Activated T-cell treated with anti-CD3 and anti-CD28 coated beads, Interleukin-2, amount 50 U/mL, for 24 hours (primary cell): ENCODE results near the gene GDF15.
"Not testable (repeated sequence)": the region's sequence is repeated elsewhere in the genome, so short reads cannot be mapped to it uniquely, and the experiment has no call there.

ENCODE experiments used
- DNase-seq: peaks from one replicate; pipeline ENCODE4 v3.0.0-alpha.2; 2020
- H3K27ac Mint-ChIP-seq: 2 replicates; pipeline ENCODE4 v1.8.0; 2020; ENCODE audit warnings: mild to moderate bottlenecking, mixed read lengths
- H3K27me3 Mint-ChIP-seq: 2 replicates; pipeline ENCODE4 v1.8.0; 2020; ENCODE audit warnings: mixed read lengths
- H3K36me3 Mint-ChIP-seq: 2 replicates; pipeline ENCODE4 v1.8.0; 2020; ENCODE audit warnings: low read depth, mixed read lengths
- H3K4me1 Mint-ChIP-seq: 2 replicates; pipeline ENCODE4 v1.8.0; 2020; ENCODE audit warnings: low read depth, mixed read lengths
- H3K4me3 Mint-ChIP-seq: 2 replicates; pipeline ENCODE4 v1.8.0; 2020; ENCODE audit warnings: mild to moderate bottlenecking, moderate library complexity, mixed read lengths
- H3K9me3 Mint-ChIP-seq: 2 replicates; pipeline ENCODE4 v1.8.0; 2020; ENCODE audit warnings: mixed read lengths

GDF15 gene

DNA sequence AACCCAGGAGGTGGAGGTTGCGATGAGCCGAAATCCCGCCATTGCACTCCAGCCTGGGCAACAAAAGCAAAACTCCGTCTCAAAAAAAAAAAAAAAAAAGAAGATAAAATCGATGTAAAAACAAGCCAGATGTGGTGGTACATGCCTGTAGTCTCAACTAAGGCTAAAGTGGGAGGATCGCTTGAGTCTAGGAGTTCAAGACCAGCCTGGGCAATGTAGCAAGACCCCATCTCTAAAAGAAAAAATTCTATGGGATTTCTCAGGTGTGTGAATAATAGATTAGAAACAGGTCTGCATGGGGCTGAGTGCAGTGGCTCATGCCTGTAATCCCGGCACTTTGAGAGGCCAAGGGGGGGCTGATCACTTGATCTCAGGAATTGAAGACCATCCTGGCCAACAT lies 34.4 kb upstream of the GDF15 start:
- H3K4me3 Mint-ChIP-seq = no peak overlapping the region
- no peaks in the 10 kb centered on the region for H3K9me3 Mint-ChIP-seq
- peaks cover 41% of the 10 kb centered on the region for H3K36me3 Mint-ChIP-seq

DNA sequence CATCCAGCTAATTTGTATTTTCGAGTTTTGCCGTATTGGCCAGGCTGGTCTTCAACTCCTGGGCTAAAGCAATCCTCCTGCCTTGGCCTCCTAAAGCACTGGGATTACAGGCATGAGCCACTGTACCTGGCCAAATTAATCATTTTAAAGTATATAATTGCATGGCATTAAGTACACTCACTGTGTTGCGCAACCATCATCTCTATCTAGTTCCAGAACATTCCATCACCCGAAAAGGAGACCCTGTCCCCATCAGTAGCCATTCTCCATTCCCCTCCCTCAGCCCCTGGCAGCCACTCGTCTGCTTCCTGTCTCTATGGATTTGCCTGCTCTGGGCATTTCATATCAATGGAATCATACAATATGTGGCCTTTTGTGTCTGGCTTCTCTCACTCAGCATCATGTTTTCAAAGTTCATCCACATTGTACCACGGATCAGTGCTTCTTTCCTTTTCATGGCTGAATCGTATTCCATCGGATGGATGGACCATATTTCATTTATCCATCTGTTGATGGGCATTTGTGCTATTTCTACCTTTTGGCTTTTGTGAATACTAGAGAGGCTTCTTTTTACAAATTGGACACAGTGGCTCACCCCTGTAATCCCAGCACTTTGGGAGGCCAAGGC lies 32.5 kb upstream of the GDF15 start:
- no peaks in the 10 kb centered on the region for H3K27me3 Mint-ChIP-seq
- H3K27ac Mint-ChIP-seq = no peak overlapping the region
- H3K36me3 Mint-ChIP-seq = peaks cover 50% of the 10 kb centered on the region
- no peaks in the 10 kb centered on the region for H3K9me3 Mint-ChIP-seq
- DNase-seq = no peak
- H3K4me3 Mint-ChIP-seq = no peak overlapping the region
- H3K4me1 Mint-ChIP-seq = peaks cover 5% of the 10 kb centered on the region

More for the DNA sequence above, 34.4 kb upstream of the GDF15 start:
- no peak for DNase-seq
- no peaks in the 10 kb centered on the region for H3K27me3 Mint-ChIP-seq
- H3K27ac Mint-ChIP-seq = no peak overlapping the region
- peaks cover 5% of the 10 kb centered on the region for H3K4me1 Mint-ChIP-seq

DNA sequence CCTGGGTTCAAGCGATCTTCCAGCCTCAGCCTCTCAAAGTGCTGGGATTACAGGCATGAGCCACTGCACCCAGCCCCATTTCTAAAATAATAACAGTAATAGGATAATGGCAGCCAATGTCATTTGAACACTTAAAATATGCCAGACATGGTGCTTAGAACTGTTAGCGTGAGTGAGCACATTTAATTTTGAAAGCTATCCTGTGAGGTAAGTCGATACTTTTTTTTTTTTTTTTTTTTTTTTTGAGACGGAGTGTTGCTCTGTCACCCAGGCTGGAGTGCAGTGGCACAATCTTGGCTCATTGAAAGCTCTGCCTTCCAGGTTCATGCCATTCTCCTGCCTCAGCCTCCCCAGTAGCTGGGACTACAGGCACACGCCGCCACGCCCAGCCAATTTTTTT lies 31.2 kb upstream of the GDF15 start:
- not testable (repeated sequence) for H3K4me3 Mint-ChIP-seq, DNase-seq, H3K27ac Mint-ChIP-seq, H3K4me1 Mint-ChIP-seq, H3K27me3 Mint-ChIP-seq, H3K9me3 Mint-ChIP-seq
- peaks cover 60% of the 10 kb centered on the region for H3K36me3 Mint-ChIP-seq

DNA sequence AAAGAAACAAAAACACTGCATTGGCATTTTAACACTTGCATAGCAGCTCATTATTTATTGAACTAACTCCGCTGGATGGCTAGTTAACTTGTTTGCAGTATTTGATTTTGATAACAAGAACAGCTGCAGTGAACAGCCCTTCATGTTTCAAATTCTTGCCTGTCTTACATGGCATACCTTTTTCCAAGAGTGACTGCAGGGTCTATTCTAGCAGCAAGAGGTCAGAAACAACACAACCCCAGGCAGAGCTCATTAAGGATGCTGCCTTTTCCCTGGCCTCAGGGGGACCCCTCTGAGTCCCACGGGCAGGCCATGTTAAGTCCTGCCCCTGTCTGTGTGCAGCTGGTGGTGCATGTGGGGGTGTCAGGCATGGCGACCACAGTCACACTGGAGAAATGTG lies 28.9 kb upstream of the GDF15 start:
- H3K4me3 Mint-ChIP-seq = no peak overlapping the region
- H3K4me1 Mint-ChIP-seq = no peaks in the 10 kb centered on the region
- no peak overlapping the region for H3K27ac Mint-ChIP-seq
- peaks cover 61% of the 10 kb centered on the region for H3K36me3 Mint-ChIP-seq
- no peak for DNase-seq
- H3K27me3 Mint-ChIP-seq = no peaks in the 10 kb centered on the region
- no peaks in the 10 kb centered on the region for H3K9me3 Mint-ChIP-seq

DNA sequence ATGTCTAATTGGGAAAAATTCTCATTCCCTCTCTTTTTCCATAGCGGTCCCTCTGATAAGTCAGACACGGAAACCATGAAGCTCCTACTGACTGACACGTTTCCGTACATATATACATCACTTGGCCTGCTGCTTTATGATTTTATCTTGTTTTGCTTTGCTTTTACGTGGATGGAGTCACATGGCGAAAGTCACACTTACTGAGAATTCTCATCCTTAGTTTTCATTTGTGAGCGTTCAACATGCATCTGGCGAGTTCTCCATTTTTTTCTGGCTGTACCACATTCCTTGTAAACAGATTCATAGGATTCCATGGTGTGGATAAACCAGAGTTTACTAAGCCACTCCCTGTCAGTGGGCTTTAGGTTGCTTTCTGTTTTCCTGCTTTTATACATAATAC lies 24.3 kb upstream of the GDF15 start:
- no peak for DNase-seq
- H3K36me3 Mint-ChIP-seq = peaks cover 73% of the 10 kb centered on the region

DNA sequence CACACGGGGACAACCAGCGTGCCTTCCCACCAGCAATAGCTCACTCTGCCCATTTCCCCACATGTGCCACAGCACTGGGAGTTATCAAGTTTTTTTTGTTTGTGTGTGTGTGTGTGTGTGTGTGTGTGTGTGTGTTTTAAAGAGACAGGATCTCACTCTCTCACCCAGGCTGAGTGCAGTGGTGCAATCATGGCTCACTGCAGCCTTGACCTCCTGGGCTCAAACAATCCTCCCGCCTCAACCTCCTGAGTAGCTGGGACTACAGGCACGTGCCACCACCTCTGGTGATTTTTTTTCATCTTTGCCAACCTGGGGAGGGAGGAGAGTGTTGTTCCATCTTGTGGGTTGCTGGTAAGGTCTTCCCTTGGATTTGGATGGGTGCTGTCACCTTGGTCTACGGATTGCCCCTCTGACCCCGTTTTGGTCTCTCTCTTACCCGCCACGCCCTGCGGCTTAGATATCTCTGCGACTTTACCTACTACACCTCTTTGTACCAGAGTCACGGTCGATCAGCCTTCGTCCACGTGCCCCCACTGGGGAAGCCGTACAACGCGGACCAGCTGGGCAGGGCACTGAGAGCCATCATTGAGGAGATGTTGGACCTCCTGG lies 22.9 kb upstream of the GDF15 start:
- Mint-ChIP-seq H3K27me3 (no peaks in the 10 kb centered on the region), H3K4me1 (peaks cover 2% of the 10 kb centered on the region), H3K4me3 (no peak overlapping the region), H3K36me3 (peaks cover 61% of the 10 kb centered on the region), H3K9me3 (no peaks in the 10 kb centered on the region), H3K27ac (no peak overlapping the region)
- DNase-seq = no peak

More for the DNA sequence above, 24.3 kb upstream of the GDF15 start:
- peaks cover 2% of the 10 kb centered on the region for H3K4me1 Mint-ChIP-seq
- no peaks in the 10 kb centered on the region for H3K9me3 Mint-ChIP-seq
- no peak overlapping the region for H3K27ac Mint-ChIP-seq
- H3K4me3 Mint-ChIP-seq = no peak overlapping the region
- H3K27me3 Mint-ChIP-seq = no peaks in the 10 kb centered on the region

DNA sequence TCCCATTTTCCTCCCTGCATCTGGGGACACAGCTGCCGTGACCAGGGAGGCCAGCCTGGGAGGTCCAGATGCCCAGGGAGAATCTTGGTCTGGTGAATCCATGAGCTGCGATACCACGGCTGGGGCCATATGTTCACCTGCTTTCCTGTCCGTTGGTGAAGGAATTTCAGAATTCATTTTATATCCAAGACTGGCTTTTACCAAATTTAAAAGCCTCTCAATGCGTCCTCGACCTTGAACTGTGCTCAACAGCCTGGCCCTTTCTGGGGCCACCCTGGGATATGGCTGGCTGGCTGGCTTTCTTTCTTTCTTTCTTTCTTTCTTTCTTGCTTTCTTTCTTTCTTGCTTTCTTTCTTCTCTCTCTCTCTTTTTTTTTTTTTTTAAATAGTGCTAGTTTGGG lies 22.2 kb upstream of the GDF15 start:
- peaks cover 2% of the 10 kb centered on the region for H3K4me1 Mint-ChIP-seq
- no peak overlapping the region for H3K4me3 Mint-ChIP-seq
- DNase-seq = no peak
- no peaks in the 10 kb centered on the region for H3K27me3 Mint-ChIP-seq
- peaks cover 53% of the 10 kb centered on the region for H3K36me3 Mint-ChIP-seq
- no peak overlapping the region for H3K27ac Mint-ChIP-seq
- H3K9me3 Mint-ChIP-seq = no peaks in the 10 kb centered on the region

DNA sequence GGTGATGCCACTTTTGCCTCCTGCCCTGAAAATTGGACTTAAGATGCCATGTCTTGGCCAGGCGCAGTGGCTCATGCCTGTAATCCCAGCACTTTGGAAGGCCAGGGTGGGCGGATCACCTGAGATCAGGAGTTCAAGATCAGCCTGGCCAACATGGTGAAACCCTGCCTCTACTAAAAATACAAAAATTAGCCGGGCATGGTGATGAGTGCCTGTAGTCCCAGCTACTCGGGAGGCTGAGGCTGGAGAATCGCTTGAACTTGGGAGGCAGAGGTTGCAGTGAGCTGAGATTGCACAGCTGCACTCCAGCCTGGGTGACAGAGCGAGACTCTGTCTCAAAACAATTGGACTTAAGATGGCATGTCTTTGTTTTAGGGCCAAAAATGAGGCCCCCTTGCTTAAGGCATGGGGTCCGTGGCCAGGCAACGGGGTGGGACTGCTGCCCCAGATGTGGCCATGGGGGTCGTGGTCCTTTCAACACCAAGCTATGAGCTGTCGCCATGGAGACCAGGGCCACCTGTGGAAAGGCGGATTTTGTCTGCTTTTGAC lies 21.6 kb upstream of the GDF15 start:
- not testable (repeated sequence) for H3K4me3 Mint-ChIP-seq, DNase-seq, H3K27ac Mint-ChIP-seq, H3K9me3 Mint-ChIP-seq, H3K27me3 Mint-ChIP-seq, H3K4me1 Mint-ChIP-seq
- peaks cover 47% of the 10 kb centered on the region for H3K36me3 Mint-ChIP-seq

DNA sequence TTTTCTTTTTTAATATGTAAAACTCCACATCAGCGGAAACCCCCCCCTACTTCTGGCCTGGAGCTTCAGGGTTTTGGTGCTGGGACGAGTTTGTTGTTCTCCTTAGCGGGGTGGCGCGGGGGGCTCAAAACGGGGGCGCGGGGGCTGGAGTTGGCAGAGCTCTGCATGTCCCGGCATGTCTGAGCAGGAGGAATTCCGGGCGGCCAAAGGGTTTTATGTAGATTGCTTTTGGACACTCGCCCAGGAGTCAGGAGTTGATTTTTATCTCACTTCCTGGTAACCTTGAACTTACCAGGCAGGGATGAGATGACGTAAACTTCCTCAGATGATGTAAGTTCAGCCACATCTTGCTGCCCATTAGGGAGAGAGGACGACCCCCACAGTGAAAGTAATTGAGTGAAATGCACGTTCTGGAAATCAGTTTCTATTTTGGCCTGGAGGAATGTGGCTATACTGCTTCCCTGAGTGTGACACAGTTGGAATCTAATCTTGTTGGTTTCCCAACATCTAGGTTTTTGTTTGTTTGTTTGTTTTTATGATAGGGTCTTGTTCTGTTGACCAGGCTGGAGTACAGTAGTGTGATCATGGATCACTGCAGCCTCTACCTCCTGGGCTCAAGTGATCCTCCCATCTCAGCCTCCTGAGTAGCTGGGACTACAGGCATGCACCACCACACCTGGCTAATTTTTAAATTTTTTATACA lies 21.0 kb upstream of the GDF15 start:
- Mint-ChIP-seq H3K4me3 (no peak overlapping the region), H3K27ac (peak overlapping the region; percentile 40), H3K36me3 (peaks cover 41% of the 10 kb centered on the region), H3K9me3 (no peaks in the 10 kb centered on the region), H3K27me3 (no peaks in the 10 kb centered on the region), H3K4me1 (peaks cover 2% of the 10 kb centered on the region)
- DNase-seq = no peak

DNA sequence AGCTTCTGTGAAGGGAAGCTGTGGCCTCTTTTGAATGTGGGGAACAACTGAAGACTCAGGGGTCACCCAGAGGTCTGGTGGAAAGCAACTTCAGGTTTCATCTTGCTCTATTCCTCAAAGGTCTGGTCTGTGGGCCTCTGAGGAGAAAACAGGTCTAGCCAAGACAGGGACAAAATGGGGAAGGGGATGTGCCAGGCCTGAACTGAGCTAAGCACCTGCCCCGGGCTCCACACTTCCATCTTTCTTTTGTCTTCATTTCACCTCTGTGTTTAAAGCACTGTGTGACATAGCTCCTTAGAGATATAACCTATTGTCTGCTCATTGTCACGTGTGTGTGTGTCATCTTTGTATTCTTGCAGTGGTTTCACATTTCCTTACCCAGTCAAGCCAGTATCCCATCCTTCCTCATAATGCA lies 19.9 kb upstream of the GDF15 start:
- H3K36me3 Mint-ChIP-seq = peaks cover 41% of the 10 kb centered on the region
- no peak for DNase-seq
- no peaks in the 10 kb centered on the region for H3K9me3 Mint-ChIP-seq
- H3K27me3 Mint-ChIP-seq = no peaks in the 10 kb centered on the region
- H3K4me1 Mint-ChIP-seq = peaks cover 2% of the 10 kb centered on the region
- H3K27ac Mint-ChIP-seq = no peak overlapping the region
- H3K4me3 Mint-ChIP-seq = no peak overlapping the region

DNA sequence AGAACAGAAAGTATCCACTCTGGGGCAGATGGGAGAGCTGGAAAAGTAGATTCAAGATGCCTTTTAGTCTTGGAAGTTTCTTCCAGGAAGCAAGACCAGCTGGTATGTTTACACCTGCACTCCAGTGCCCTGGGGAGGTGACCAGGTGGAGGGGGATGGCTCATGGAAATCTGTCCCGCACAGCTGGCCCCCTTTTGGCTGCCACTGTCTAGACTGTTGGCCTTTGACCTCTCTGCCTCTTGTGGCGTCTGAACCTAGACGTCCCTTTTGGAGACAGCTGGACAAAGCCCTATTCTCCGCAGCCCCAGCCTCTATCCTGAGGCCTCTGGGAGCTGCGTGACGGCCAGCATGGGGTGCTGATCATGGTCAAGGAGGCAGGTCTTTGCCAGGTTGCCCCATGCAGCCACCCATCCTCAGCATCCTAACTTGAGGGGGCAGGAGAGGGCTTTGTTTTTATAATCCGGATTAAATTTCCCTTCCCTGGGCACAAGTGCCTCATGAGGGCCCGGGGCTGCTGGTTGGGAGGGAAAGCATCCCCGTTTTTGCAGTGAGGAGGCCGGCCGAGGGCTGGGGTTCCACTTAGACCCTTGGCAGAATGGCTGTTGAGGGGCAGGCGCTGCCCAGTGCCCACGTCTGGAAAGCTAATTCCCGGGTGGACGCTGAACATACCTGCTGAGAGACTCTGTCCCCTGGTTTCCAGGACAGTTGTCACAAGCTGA lies 17.3 kb upstream of the GDF15 start:
- H3K27ac Mint-ChIP-seq = no peak overlapping the region

DNA sequence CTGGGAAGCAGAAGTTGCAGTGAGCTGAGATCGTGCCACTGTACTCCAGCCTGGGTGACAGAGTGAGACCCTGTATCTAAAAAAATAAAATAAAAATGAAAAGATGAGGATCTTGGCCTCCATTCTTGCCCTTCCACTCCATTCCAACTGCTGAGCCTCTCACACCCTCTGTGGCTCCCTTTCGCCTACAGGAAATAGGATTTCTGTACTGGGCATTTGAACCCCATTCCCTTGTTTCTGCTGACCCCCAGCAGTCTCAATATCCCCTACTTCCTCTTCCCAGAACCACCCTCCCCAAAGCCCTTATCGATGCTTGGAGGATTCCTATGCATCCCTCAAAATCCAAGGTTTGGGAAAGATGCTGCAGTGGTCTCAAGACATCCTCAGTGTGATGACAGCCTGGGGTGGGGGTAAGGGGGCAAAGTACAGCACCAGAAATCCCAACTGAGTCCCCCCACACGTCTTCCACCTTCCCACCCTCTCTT lies 12.5 kb upstream of the GDF15 start:
- Mint-ChIP-seq H3K4me1 (peaks cover 13% of the 10 kb centered on the region), H3K9me3 (no peaks in the 10 kb centered on the region), H3K27ac (peak overlapping the region; percentile 58), H3K27me3 (no peaks in the 10 kb centered on the region), H3K4me3 (no peak overlapping the region), H3K36me3 (no peaks in the 10 kb centered on the region)
- no peak for DNase-seq

More for the DNA sequence above, 17.3 kb upstream of the GDF15 start:
- H3K36me3 Mint-ChIP-seq = peaks cover 24% of the 10 kb centered on the region
- H3K4me3 Mint-ChIP-seq = no peak overlapping the region
- DNase-seq = no peak
- H3K4me1 Mint-ChIP-seq = peaks cover 5% of the 10 kb centered on the region
- H3K27me3 Mint-ChIP-seq = no peaks in the 10 kb centered on the region
- no peaks in the 10 kb centered on the region for H3K9me3 Mint-ChIP-seq

DNA sequence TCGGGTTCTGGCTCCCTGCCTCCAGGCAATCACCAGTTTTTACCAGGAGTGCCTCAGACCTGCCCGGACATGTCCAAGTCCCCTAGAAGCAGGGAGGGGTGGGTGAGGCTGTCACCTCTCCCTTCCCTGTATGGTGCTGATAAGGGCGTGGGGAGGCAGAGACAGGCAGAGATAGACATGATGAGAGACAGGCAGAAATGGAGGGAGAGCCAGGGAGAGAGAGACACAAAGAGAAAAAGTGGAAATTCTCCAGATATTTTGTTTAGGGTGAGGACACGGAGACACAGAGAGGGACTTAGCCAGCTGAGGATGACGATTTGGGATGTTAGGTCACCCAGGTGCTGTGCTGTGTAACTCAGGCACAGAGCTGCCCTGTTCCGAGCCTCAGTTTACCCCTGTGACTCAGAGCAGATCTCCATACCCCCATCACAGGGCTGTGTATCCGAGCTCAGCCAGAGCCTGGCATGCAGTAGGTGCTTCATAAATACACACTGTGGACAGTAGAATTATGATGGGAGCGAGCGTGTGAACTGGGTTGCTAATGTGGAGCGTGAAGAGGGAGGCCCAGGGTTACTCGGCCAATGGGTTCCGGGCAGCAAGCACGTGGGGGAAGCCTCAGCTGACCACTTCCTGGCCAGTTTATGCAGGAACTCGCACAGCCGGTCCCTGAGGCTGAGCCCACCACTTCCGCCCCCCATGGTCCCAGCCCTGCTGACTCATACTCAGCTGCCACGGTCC lies 11.9 kb upstream of the GDF15 start:
- Mint-ChIP-seq H3K36me3 (no peaks in the 10 kb centered on the region), H3K4me1 (peaks cover 13% of the 10 kb centered on the region), H3K27me3 (no peaks in the 10 kb centered on the region), H3K4me3 (no peak overlapping the region), H3K9me3 (no peaks in the 10 kb centered on the region), H3K27ac (peak overlapping the region; percentile 58)
- DNase-seq = peak; percentile 58

DNA sequence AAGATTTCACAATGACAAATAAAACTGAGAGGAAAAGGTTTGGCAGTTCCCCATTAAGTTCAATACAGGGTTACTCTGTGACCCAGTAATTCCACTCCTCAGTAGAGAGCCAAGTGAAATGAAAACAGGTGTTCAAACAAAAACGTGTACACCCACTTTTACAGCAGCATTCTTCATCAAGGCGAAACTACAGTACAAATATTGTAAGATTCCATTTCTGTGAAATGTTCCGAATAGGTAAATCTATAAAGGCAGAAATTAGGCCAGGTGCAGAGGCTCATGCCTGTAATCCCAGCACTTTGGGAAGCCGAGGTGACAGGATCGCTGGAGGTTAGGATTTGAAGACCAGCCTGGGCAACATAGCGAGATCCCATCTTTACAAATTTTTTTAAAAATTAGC lies 8.9 kb upstream of the GDF15 start:
- peaks cover 3% of the 10 kb centered on the region for H3K27me3 Mint-ChIP-seq
- no peak for DNase-seq

More for the DNA sequence above, 8.9 kb upstream of the GDF15 start:
- H3K9me3 Mint-ChIP-seq = no peaks in the 10 kb centered on the region
- H3K27ac Mint-ChIP-seq = no peak overlapping the region
- H3K36me3 Mint-ChIP-seq = no peaks in the 10 kb centered on the region
- H3K4me1 Mint-ChIP-seq = peaks cover 13% of the 10 kb centered on the region
- H3K4me3 Mint-ChIP-seq = no peak overlapping the region
